Epithelial cell of esophagus (primary cell): ENCODE measurements around the gene BSDC1.

Experiments
- DNase-seq: peaks from one replicate; pipeline ENCODE4 v3.0.0; 2010; ENCODE audit warnings: low read depth
- H3K4me3 ChIP-seq: 2 replicates; pipeline ENCODE4 v1.5.1; 2011; ENCODE audit warnings: mild to moderate bottlenecking, low read length, control low read depth
- TF ChIP-seq, protein P1 (sequence below): IDR thresholded peaks from 2 replicates; pipeline ENCODE4 v1.5.1; 2011; ENCODE audit warnings: low read depth, mild to moderate bottlenecking, low read length, control low read depth, inconsistent platforms; ENCODE audit not compliant: insufficient read depth; ENCODE audit errors: missing control alignments

Gene BSDC1

DNA sequence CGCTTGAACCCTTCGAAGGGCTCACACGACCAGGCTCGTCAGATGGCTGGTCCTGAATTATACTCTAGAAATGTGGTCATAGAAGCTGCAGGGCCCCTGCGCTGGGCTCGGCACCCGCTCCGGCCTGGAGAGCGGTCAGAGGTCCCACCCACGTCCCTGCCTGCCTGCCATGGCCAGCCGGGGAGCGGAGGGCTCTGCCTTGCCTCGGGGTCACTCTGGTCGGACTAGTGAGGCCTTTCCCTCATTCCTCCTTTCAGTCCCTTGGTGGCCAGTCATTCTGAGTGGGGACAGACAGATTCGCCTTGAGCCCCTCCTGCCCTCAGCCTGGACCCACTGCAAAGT lies 57.7 kb downstream of the BSDC1 start:
- TF ChIP-seq, protein P1, sequence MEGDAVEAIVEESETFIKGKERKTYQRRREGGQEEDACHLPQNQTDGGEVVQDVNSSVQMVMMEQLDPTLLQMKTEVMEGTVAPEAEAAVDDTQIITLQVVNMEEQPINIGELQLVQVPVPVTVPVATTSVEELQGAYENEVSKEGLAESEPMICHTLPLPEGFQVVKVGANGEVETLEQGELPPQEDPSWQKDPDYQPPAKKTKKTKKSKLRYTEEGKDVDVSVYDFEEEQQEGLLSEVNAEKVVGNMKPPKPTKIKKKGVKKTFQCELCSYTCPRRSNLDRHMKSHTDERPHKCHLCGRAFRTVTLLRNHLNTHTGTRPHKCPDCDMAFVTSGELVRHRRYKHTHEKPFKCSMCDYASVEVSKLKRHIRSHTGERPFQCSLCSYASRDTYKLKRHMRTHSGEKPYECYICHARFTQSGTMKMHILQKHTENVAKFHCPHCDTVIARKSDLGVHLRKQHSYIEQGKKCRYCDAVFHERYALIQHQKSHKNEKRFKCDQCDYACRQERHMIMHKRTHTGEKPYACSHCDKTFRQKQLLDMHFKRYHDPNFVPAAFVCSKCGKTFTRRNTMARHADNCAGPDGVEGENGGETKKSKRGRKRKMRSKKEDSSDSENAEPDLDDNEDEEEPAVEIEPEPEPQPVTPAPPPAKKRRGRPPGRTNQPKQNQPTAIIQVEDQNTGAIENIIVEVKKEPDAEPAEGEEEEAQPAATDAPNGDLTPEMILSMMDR: no peak
- H3K4me3 ChIP-seq: no peak overlapping the region
- no peak for DNase-seq

DNA sequence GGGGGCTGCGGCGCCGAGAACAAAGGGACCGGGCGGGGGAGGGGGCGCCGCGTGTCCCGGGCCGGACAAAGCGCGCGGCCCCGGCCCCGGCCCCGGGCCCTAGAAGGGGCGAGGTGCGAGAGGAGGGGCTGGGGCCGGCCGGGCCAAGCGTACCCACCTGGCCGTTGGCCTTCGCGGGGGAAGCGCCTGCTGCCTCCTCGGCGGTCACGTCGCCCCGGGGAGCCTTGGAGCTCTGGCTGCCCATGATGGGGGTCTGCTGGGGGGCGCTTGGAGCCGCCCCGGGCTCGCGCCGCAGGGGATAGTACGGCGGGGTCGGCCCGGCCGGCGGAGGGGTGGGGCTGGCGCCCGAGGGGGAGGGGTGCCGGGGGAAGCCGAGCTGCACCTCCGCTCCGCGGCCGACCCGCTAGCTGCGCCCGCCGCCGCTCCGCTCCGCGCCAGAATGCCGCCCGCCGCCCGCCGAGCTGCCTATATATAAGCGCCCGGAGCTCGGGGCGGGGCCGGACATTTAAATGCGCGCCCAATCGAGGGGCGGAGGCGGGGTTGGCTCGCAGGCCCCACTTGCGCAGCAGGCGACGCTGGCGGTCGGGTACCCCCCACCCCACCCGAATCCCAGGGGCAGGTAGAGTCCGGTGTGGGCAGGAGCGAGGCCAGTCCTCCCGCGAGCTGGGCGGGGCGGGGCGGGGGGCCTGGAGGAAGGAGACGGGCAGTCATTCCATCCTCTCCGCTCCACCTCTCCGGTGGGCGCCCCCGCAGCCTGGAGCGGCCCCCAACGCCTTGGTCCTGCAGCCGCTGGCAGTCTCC lies 58.3 kb downstream of the BSDC1 start, which contains the start of gene MARCKSL1:
Gene MARCKSL1, minus strand, starts transcription at position 444 of the 801 bp plus-strand sequence. Its CDS starts 200 bp downstream, at position 244.
- TF ChIP-seq, protein P1: no peak
- DNase-seq: peak; percentile 68
- peak within 1 kb of the TSS; percentile 47 for H3K4me3 ChIP-seq

DNA sequence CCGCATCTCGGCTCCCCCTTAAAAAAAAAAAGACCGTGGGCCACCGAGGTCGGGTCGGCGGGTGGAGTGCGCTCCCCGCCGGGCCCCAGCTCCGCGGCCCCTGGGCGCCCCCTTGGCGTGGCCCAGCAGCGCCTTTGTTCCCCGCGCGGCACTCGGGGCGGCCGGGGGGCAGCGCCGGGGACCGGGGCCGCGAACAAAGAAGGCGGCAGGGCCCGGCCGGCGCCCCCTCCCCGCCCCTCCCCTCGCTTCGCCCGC lies 58.8 kb downstream of the BSDC1 start:
- DNase-seq: no peak
- H3K4me3 ChIP-seq: peak overlapping the region; percentile 47
- TF ChIP-seq, protein P1: no peak

DNA sequence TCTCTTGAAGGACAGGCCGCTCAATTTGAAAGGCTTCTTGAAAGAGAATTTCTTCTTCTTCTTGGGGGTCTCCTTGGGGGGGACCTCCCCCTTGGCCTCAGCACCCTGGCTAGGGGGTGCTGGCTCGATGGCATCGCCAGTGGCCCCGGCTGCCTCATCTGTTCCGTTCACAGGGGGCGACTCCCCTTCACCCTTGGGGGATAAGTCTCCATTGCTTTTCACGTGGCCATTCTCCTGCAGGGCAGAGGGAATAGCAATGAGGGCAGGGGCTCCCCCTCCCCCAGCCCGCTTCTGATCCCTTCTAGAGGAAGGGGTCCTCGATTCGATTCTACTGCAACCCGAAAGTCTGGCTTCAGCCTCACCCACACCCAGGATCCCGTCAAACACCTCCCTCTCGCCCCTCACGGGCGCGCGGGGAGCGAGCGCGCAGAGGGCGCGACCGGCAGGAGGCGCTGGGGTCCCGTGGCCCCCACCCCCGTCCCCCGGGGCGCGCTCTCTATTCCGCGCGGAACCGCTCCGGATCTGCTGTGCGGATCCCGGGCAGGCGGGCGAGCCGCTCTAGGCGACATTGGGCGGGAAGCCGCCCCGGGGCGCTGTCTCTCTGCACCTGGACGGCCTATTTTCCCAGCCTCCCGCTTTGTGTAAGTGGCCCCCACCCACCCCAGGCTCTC lies 59.2 kb downstream of the BSDC1 start:
- peak overlapping the region; percentile 47 for H3K4me3 ChIP-seq
- TF ChIP-seq, protein P1: peak; percentile 36
- peak; percentile 35 for DNase-seq

DNA sequence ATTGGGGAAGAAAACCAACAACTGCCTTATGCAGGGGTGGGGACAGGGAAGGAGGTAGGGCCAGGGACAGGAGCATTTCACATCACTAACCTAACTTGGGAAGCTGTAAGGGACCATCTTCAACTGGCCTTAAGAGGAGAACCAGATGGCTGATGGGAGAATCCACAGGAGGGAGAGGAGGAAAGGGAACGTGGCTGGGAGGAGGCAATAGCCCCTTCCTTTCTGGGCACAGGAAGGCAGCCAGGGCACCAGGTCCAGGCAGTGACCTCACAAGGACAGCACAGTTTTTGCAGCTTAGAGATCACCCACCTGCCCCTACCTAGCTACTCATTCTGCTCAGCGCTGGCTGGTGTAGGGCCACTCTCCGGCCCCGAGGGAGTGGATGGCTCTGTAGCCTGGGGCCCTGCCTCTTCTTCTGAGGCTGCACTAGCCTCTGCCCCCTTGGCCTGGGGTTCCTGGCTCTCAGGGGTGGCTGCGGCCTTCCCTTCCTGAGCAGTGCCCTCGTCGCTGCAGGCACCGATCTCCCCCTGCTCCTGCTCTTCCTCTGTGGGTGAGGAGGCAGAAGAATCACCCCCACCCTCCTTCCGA lies 59.9 kb downstream of the BSDC1 start:
- H3K4me3 ChIP-seq: no peak overlapping the region
- TF ChIP-seq, protein P1: no peak
- DNase-seq: no peak

DNA sequence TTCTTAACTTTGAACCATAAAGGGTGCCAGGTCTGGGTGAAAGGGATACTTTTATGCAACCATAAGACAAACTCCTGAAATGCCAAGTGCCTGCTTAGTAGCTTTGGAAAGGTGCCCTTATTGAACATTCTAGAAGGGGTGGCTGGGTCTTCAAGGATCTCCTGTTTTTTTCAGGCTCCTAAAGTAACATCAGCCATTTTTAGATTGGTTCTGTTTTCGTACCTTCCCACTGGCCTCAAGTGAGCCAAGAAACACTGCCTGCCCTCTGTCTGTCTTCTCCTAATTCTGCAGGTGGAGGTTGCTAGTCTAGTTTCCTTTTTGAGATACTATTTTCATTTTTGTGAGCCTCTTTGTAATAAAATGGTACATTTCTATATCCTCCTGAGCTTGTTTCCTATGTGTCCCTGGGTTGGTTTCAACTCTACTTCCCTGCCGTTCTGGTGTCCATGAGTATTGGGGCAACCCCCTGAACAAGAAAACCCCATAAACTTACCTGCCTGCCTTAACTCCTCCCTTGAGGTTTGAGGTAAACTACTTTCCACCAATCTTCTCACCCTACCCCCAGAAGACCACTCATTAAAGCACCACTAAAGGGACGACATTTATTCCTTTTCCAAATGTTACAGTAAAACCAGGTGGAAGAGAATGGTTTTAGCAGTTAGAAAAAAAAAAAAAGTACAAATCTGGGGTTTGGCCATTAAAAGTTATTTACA lies 60.8 kb downstream of the BSDC1 start:
- no peak overlapping the region for H3K4me3 ChIP-seq
- TF ChIP-seq, protein P1: no peak
- no peak for DNase-seq
